ENCODE measurements around the gene TULP4. TPM values are rescaled to one million over a fixed set of nuclear protein-coding genes. Genes with fewer than 3 reads are reported as not detected.
"Not testable (repeated sequence)": the region's sequence is repeated elsewhere in the genome, so short reads cannot be mapped to it uniquely, and the experiment has no call there.

The TULP4 gene
- total and polyA plus RNA-seq, 2 of the 8 experiments (the other 6 are each of a cell fraction or from before 2014, with no cell fraction given), result 7.7 to 51.6 TPM

GRCh38 chr6:158344534-158344933 lies 32.3 kb downstream of the TULP4 start (continued):
- no peak for TF ChIP-seq YY1 (IDR thresholded peaks at IDR 0.05; ENCODE audit: low read depth, low read length)
- no peak for TF ChIP-seq SRF (IDR thresholded peaks at IDR 0.05; ENCODE audit: low read depth, low read length)

- H3K56ac ChIP-seq (replicated peaks; ENCODE audit: insufficient read length, low read depth, low read length), result not testable (repeated sequence)
- CTCF ChIA-PET (ENCODE audit: partially characterized antibody), result interaction anchor here (1.2 to 1.3 kb wide), 2 partner anchors 12 to 124 kb away, joined by 3 to 4 read pairs; no protein-coding TSS in a partner anchor
Measured at GRCh38 chr6:158345444-158345843, 33.2 kb downstream of the TULP4 start.

More at GRCh38 chr6:158345444-158345843, 33.2 kb downstream of the TULP4 start:
- H4K5ac ChIP-seq (ENCODE audit: insufficient read length, low read depth, low read length); H3K4me3 ChIP-seq (ENCODE audit: extremely low read depth in 1 of 4, insufficient read depth in 2 of 4, low read depth in 3 of 4, low read length in 4 of 4); H2BK12ac ChIP-seq (ENCODE audit: low read depth, low read length); H2BK120ac ChIP-seq (replicated peaks; ENCODE audit: low read depth, low read length); H2AK5ac ChIP-seq (ENCODE audit: low read depth, low read length); H3K27ac ChIP-seq (ENCODE audit: low read depth, low read length); H3K9ac ChIP-seq (replicated peaks in 1 of 4; ENCODE audit: extremely low read depth in 1 of 4, low read depth in 3 of 4, low read length in 3 of 4); DNase-seq (ENCODE audit: low read depth in 1 of 2, low spot score in 2 of 2); H4K20me1 ChIP-seq (replicated peaks in 1 of 2; ENCODE audit: control insufficient read depth in 1 of 2, insufficient read depth in 2 of 2, low read length in 2 of 2); H3K79me1 ChIP-seq (ENCODE audit: low read depth, low read length); H4K8ac ChIP-seq (ENCODE audit: extremely low read depth, insufficient read depth, low read length); H3K27me3 ChIP-seq (replicated peaks in 1 of 4; ENCODE audit: control insufficient read depth in 3 of 4, extremely low read depth in 1 of 4, insufficient read depth in 3 of 4, low read length in 3 of 4); H3K4me1 ChIP-seq (replicated peaks in 1 of 4; ENCODE audit: control insufficient read depth in 3 of 4, insufficient read depth in 4 of 4, low read length in 3 of 4); H3K4ac ChIP-seq (replicated peaks; ENCODE audit: insufficient read length, low read depth, low read length); H2BK5ac ChIP-seq (ENCODE audit: low read depth, low read length); H3K14ac ChIP-seq (ENCODE audit: insufficient read length); H4K91ac ChIP-seq (replicated peaks; ENCODE audit: insufficient read length, low read length); H2AFZ ChIP-seq (ENCODE audit: low read length); H3K23ac ChIP-seq (ENCODE audit: insufficient read length); H2BK15ac ChIP-seq (ENCODE audit: low read length); H2BK20ac ChIP-seq (ENCODE audit: low read length); H3K4me2 ChIP-seq (ENCODE audit: insufficient read depth in 1 of 2, low read depth in 2 of 2, low read length in 2 of 2); H3K23me2 ChIP-seq (ENCODE audit: low read depth, low read length); H3K18ac ChIP-seq (ENCODE audit: extremely low read depth, low read length); POLR2A ChIA-PET (ENCODE audit: partially characterized antibody); FAIRE-seq: not testable (repeated sequence)
- 96% methylated on average over 6 of the region's 6 CpGs; no CpG with 5 or more reads in 1 of the 2 experiments for WGBS, 2 experiments (ENCODE audit: extremely low coverage in 1 of 2, insufficient coverage in 1 of 2, insufficient read length in 1 of 2, insufficient replicate concordance in 2 of 2, low coverage in 1 of 2, low lambda C conversion rate in 2 of 2, missing lambda C conversion rate in 1 of 2)
- Histone ChIP-seq H3K79me2 (ENCODE audit: control insufficient read depth in 1 of 2, insufficient read depth in 2 of 2, low read length in 2 of 2) (peaks cover 3 to 27% of the 10 kb centered on the region in 2 experiments; a peak in 3 of 4 replicates), H3K36me3 (ENCODE audit: control insufficient read depth in 2 of 4, insufficient read depth in 4 of 4, low read length in 3 of 4) (peaks cover 0 to 21% (median 2%) of the 10 kb centered on the region in 4 experiments; a peak in 5 of 8 replicates), H3K9me3 (ENCODE audit: insufficient read depth in 2 of 2, low read depth in 1 of 2, low read length in 1 of 2) (peaks cover 22 to 32% of the 10 kb centered on the region in 2 experiments)
